Caco-2 (cell line): ENCODE results near the gene BMP8A. TPM values are rescaled to one million over a fixed set of nuclear protein-coding genes. Genes with fewer than 3 reads are reported as not detected.
"Not testable (repeated sequence)": the region's sequence is repeated elsewhere in the genome, so short reads cannot be mapped to it uniquely, and the experiment has no call there.

ENCODE experiments used
- BruUV-seq: library from RNA; stranded (reverse); fragments of 400-500 nt; replicated peaks from 2 replicates; lab custom pipeline; 2021; lab: Mats Ljungman, UMichigan
- CTCF ChIA-PET: fragments of 300-600 bp; sonication (Branson Sonifier 250); formaldehyde crosslinking; loops from one replicate; lab custom pipeline; 2022; ENCODE audit warnings: antibody characterized with exemption; lab: Charles Lee
- POLR2A ChIA-PET: fragments of 300-600 bp; sonication (Branson Sonifier 250); formaldehyde crosslinking; loops from one replicate; lab custom pipeline; 2022; ENCODE audit warnings: antibody characterized with exemption; lab: Charles Lee
- DNase-seq, 2 experiments: peaks; one replicate each; pipeline versions ENCODE4 v3.0.0 to v3.0.0-alpha.2; 2020 to 2022
- H3K27me3 ChIP-seq: replicated peaks from 2 replicates; pipeline ENCODE4 v1.6.0; 2011; ENCODE audit warnings: low read length; ENCODE audit not compliant: control insufficient read depth, insufficient read depth
- H3K36me3 ChIP-seq: 2 replicates; pipeline ENCODE4 v1.5.1; 2011; ENCODE audit warnings: low read length; ENCODE audit not compliant: control insufficient read depth, insufficient read depth
- H3K4me1 ChIP-seq: fragments of 250-450 bp; sonication (Bioruptor Pico); 2 replicates; pipeline ENCODE4 v1.5.1; 2020; ENCODE audit warnings: mild to moderate bottlenecking
- H3K4me3 ChIP-seq: 2 replicates; pipeline ENCODE4 v1.5.1; 2011; ENCODE audit warnings: low read depth, mild to moderate bottlenecking, control low read depth, low read length
- H3K9me3 ChIP-seq: fragments of 250-450 bp; sonication (Bioruptor Pico); 2 replicates; pipeline ENCODE4 v1.5.1; 2020; ENCODE audit warnings: mild to moderate bottlenecking, moderate library complexity
- H3K27ac Mint-ChIP-seq: one replicate; pipeline ENCODE4 v1.8.0; 2022; ENCODE audit warnings: mixed read lengths; ENCODE audit not compliant: unreplicated experiment
- H3K27me3 Mint-ChIP-seq: one replicate; pipeline ENCODE4 v1.8.0; 2022; ENCODE audit warnings: mixed read lengths; ENCODE audit not compliant: insufficient read depth, unreplicated experiment
- H3K36me3 Mint-ChIP-seq: one replicate; pipeline ENCODE4 v1.8.0; 2022; ENCODE audit warnings: mild to moderate bottlenecking, mixed read lengths; ENCODE audit not compliant: insufficient read depth, unreplicated experiment
- H3K4me1 Mint-ChIP-seq: one replicate; pipeline ENCODE4 v1.8.0; 2022; ENCODE audit warnings: low read depth, mixed read lengths; ENCODE audit not compliant: unreplicated experiment
- H3K4me3 Mint-ChIP-seq: one replicate; pipeline ENCODE4 v1.8.0; 2022; ENCODE audit warnings: mild to moderate bottlenecking, moderate library complexity, mixed read lengths; ENCODE audit not compliant: unreplicated experiment
- H3K9me3 Mint-ChIP-seq: one replicate; pipeline ENCODE4 v1.8.0; 2022; ENCODE audit warnings: mixed read lengths; ENCODE audit not compliant: unreplicated experiment
- CTCF ChIP-seq, 2 experiments: fragments of 200-600 bp in 1 of 2; IDR thresholded peaks; 1 replicate in 1 of 2; 2 replicates in 1 of 2; pipeline versions ENCODE4 v1.5.1 to v1.8.0; 2011 to 2022; ENCODE audit warnings: antibody characterized with exemption in 1 of 2, control low read depth in 1 of 2, inconsistent platforms in 1 of 2, low read depth in 1 of 2, low read length in 1 of 2, mild to moderate bottlenecking in 1 of 2, moderate library complexity in 1 of 2; ENCODE audit not compliant: insufficient read depth in 1 of 2, severe bottlenecking in 1 of 2, unreplicated experiment in 1 of 2
- intact Hi-C: fragments of 100-400 bp; cut with micrococcal nuclease; formaldehyde crosslinking; loops from one replicate; pipeline ENCODE4 v1.10.0; 2022; ENCODE audit not compliant: unreplicated experiment
- total RNA-seq: library from RNA; stranded (reverse); gene quantifications from 2 replicates; pipeline ENCODE4 v1.2.3, GENCODE V29; 2022

Gene BMP8A
- total RNA-seq, 1 experiment from 2014 or later, result 3.2 TPM

- ChIA-PET POLR2A (interaction anchor here (0.5 kb wide), 1 partner anchor 120 kb away, joined by 3 read pairs; no protein-coding TSS in a partner anchor), CTCF (no interaction called here)
- no TSS peak for BruUV-seq
- no peaks in the 10 kb centered on the region for H3K9me3 Mint-ChIP-seq
- intact Hi-C loops, result no loop called here
- H3K27me3 Mint-ChIP-seq, result no peaks in the 10 kb centered on the region
- H3K27ac Mint-ChIP-seq, result no peak overlapping the region
- H3K4me1 Mint-ChIP-seq, result no peaks in the 10 kb centered on the region
- peaks cover 80% of the 10 kb centered on the region for H3K36me3 Mint-ChIP-seq
- no peaks in the 10 kb centered on the region for H3K27me3 ChIP-seq
- no peak overlapping the region for H3K4me3 Mint-ChIP-seq
- TF ChIP-seq CTCF (IDR thresholded peaks at IDR 0.05; ENCODE audit: insufficient read depth in 1 of 2, low read depth in 1 of 2, low read length in 1 of 2, severe bottlenecking in 1 of 2, unreplicated experiment in 1 of 2), result no peak
- no peaks in the 10 kb centered on the region for H3K36me3 ChIP-seq
- no peak overlapping the region for H3K4me3 ChIP-seq
- DNase-seq, result no peak
- H3K4me1 ChIP-seq, result no peaks in the 10 kb centered on the region
- H3K9me3 ChIP-seq, result no peaks in the 10 kb centered on the region
Measured at GRCh38 chr1:39446986-39447567, 44.4 kb upstream of the BMP8A start.

- DNase-seq, H3K27me3 Mint-ChIP-seq, BruUV-seq, CTCF ChIA-PET, H3K4me1 Mint-ChIP-seq, H3K9me3 ChIP-seq, H3K27me3 ChIP-seq, H3K27ac Mint-ChIP-seq, H3K4me3 Mint-ChIP-seq, H3K36me3 ChIP-seq, H3K4me1 ChIP-seq, H3K9me3 Mint-ChIP-seq, intact Hi-C loops, H3K4me3 ChIP-seq: not testable (repeated sequence)
- H3K36me3 Mint-ChIP-seq, result peaks cover 75% of the 10 kb centered on the region
- POLR2A ChIA-PET, result interaction anchor here (0.7 kb wide), 1 partner anchor 11 kb away, joined by 8 read pairs; no protein-coding TSS in a partner anchor
Measured at GRCh38 chr1:39450041-39450440, 41.4 kb upstream of the BMP8A start.

- no peaks in the 10 kb centered on the region for H3K27me3 Mint-ChIP-seq
- no peaks in the 10 kb centered on the region for H3K9me3 Mint-ChIP-seq
- Histone ChIP-seq H3K36me3 (no peaks in the 10 kb centered on the region), H3K4me3 (no peak overlapping the region), H3K27me3 (no peaks in the 10 kb centered on the region), H3K4me1 (no peaks in the 10 kb centered on the region), H3K9me3 (no peaks in the 10 kb centered on the region)
- H3K4me3 Mint-ChIP-seq, result no peak overlapping the region
- intact Hi-C loops, result no loop called here
- no peak overlapping the region for H3K27ac Mint-ChIP-seq
- no peak for TF ChIP-seq CTCF (IDR thresholded peaks at IDR 0.05; ENCODE audit: insufficient read depth in 1 of 2, low read depth in 1 of 2, low read length in 1 of 2, severe bottlenecking in 1 of 2, unreplicated experiment in 1 of 2)
- H3K36me3 Mint-ChIP-seq, result peaks cover 80% of the 10 kb centered on the region
- CTCF ChIA-PET, result interaction anchor here (0.7 kb wide), 1 partner anchor 88 kb away, joined by 5 read pairs; no protein-coding TSS in a partner anchor
- no peak for DNase-seq
- H3K4me1 Mint-ChIP-seq, result no peaks in the 10 kb centered on the region
- POLR2A ChIA-PET, result no interaction called here
- no TSS peak for BruUV-seq
Measured at GRCh38 chr1:39450956-39451606, 40.4 kb upstream of the BMP8A start.
